Esophagus muscularis mucosa (tissue), 3 donors: ENCODE data around the gene CNOT6.

Source experiments
- CTCF ChIP-seq, 3 experiments: fragments of 200-600 bp in 2 of 3; fragments of 450-650 bp in 1 of 3; sonication (generic) in 2 of 3; IDR thresholded peaks; one replicate each; pipeline ENCODE4 v1.5.1; 2017 to 2019; ENCODE audit warnings: antibody characterized with exemption in 3 of 3, mild to moderate bottlenecking in 2 of 3, moderate library complexity in 1 of 3
- EP300 ChIP-seq: sonication (generic); formaldehyde crosslinking; IDR thresholded peaks from one replicate; pipeline ENCODE4 v1.6.1; 2017; ENCODE audit warnings: antibody characterized with exemption

GRCh38 chr5:180618487-180618828, 124.3 kb downstream of the CNOT6 start:
- TF ChIP-seq CTCF (IDR thresholded peaks at IDR 0.05) (no peak), EP300 (no peak)
